ENCODE data around the gene FPR2. TPM values are rescaled to one million over a fixed set of nuclear protein-coding genes. Genes with fewer than 3 reads are reported as not detected.

The FPR2 gene
- total and polyA plus RNA-seq, 9 of the 15 experiments (the other 6 are each of a cell fraction or from before 2014, with no cell fraction given), result 0.03 to 0.15 (median 0.07) TPM; not detected in 6

DNA sequence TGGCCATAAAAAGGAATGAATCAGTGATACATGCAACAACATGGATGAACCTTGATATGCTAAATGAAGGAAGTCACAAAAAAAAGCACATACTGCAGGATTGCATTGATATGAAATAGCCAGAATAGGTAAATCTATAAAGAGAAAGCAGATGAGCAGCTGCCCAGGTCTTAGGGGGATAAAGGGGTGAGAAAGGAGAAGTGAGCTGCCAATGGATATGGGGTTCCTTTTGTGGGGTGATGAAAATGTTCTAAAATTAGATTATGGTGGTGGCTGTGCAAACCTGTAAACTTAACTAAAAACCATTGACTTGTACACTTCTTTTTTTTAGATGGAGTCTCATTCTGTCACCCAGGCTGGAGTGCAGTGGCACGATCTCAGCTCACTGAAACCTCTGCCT is 49.3 kb upstream of the FPR2 start:
- FAIRE-seq (no peak), DNase-seq (ENCODE audit: extremely low read depth in 1 of 4, low spot score in 3 of 4) (no peak), ATAC-seq (no peak)
- ChIA-PET CTCF (ENCODE audit: low intra/inter-chr PET ratio) (no interaction called here), POLR2A (interaction anchor here (1.1 kb wide), 2 partner anchors 9 to 13 kb away, joined by 3 read pairs; no protein-coding TSS in a partner anchor)
- Histone ChIP-seq H3K9me1 (ENCODE audit: control insufficient read depth, insufficient read depth, low read length) (no peaks in the 10 kb centered on the region), H3K4me3 (no peak overlapping the region), H2AFZ (ENCODE audit: low read depth, low read length) (no peak overlapping the region), H3K4me1 (replicated peaks in 1 of 2; ENCODE audit: control insufficient read depth in 2 of 2, insufficient read depth in 2 of 2, low read length in 2 of 2) (peaks cover 0 to 13% of the 10 kb centered on the region in 2 experiments; a peak in 2 of 5 replicates), H4K20me1 (replicated peaks; ENCODE audit: control insufficient read depth, insufficient read depth, low read length) (no peaks in the 10 kb centered on the region), H3K36me3 (ENCODE audit: control insufficient read depth, insufficient read depth, low read length) (peaks cover 3% of the 10 kb centered on the region; the same call in 1 of the 3 replicates), H3K79me2 (ENCODE audit: control insufficient read depth, insufficient read depth, low read length) (no peaks in the 10 kb centered on the region), H3K9me3 (replicated peaks; ENCODE audit: control insufficient read depth, insufficient read depth, low read depth, low read length) (no peaks in the 10 kb centered on the region), H3K4me2 (ENCODE audit: insufficient read depth, low read length) (no peak overlapping the region), H3K27me3 (ENCODE audit: control insufficient read depth in 2 of 2, insufficient read depth in 2 of 2, low read length in 2 of 2) (peaks cover 0 to 3% of the 10 kb centered on the region in 2 experiments; a peak in 2 of 5 replicates), H3K9ac (ENCODE audit: insufficient read depth in 1 of 2, low read depth in 2 of 2, low read length in 2 of 2) (no peak overlapping the region), H3K27ac (ENCODE audit: extremely low read depth, low read depth, low read length) (no peak overlapping the region)
- in situ Hi-C loops (cut with MboI), result loop anchor here (5.0 kb wide), 1 partner anchor 66 kb away; no protein-coding TSS in a partner anchor
- intact Hi-C loops (cut with micrococcal nuclease), result loop anchor here (1.0 kb wide), 1 partner anchor 66 kb away; no protein-coding TSS in a partner anchor
- no peak for TF ChIP-seq SAP30 (IDR thresholded peaks at IDR 0.05; ENCODE audit: borderline replicate concordance, insufficient read depth, low read depth, low read length, poor library complexity, severe bottlenecking)
- TF ChIP-seq TAF1 (IDR thresholded peaks at IDR 0.05; ENCODE audit: control insufficient read depth, extremely low read depth, insufficient read depth, low read length, severe bottlenecking), result no peak
- TF ChIP-seq ZNF639 (CRISPR knock-in tag; conservative IDR thresholded peaks at IDR 0.05 in 1 of 2, IDR thresholded peaks at IDR 0.05 in 1 of 2), result no peak
- no peak for TF ChIP-seq ADNP (tag; IDR thresholded peaks at IDR 0.05)
- no peak for TF ChIP-seq STAT5A (IDR thresholded peaks at IDR 0.05; ENCODE audit: borderline replicate concordance, low read length)
- no peak for TF ChIP-seq USF1 (CRISPR knock-in tag; IDR thresholded peaks at IDR 0.05)
- TF ChIP-seq ZNF121 (CRISPR knock-in tag; conservative IDR thresholded peaks at IDR 0.05), result no peak
- TF ChIP-seq NR2C1 (IDR thresholded peaks at IDR 0.05), result no peak
- TF ChIP-seq NR2C1 (tag; IDR thresholded peaks at IDR 0.05), result no peak
- TF ChIP-seq ATF1 (CRISPR knock-in tag; IDR thresholded peaks at IDR 0.05), result no peak
- TF ChIP-seq ATF1 (tag; IDR thresholded peaks at IDR 0.05), result no peak
- no peak for TF ChIP-seq HCFC1 (IDR thresholded peaks at IDR 0.05; ENCODE audit: low read depth, low read length)
- no peak for TF ChIP-seq POU5F1 (IDR thresholded peaks at IDR 0.05; ENCODE audit: borderline replicate concordance, low read depth, low read length, partially characterized antibody)
- TF ChIP-seq NRF1 (conservative IDR thresholded peaks at IDR 0.05 in 1 of 2, IDR thresholded peaks at IDR 0.05 in 1 of 2), result no peak
- no peak for TF ChIP-seq ZNF436 (CRISPR knock-in tag; IDR thresholded peaks at IDR 0.05)
- TF ChIP-seq ASH1L (IDR thresholded peaks at IDR 0.05; ENCODE audit: borderline replicate concordance, low read depth, partially characterized antibody), result no peak
- no CpG with 5 or more reads among the region's 1 CpG for WGBS (ENCODE audit: insufficient coverage, low coverage, missing lambda C conversion rate)
- BruUV-seq (replicated peaks), result no TSS peak

Data from K562 (cell line).